Stimulated activated CD4-positive, alpha-beta T cell treated with anti-CD3 and anti-CD28 coated beads, Interleukin-1b, Interleukin-23, amount 100 ng/mL, for 24 hours (primary cell): Measurements from ENCODE around the gene CCDC50.

Source experiments
- DNase-seq, 4 experiments: peaks; one replicate each; pipeline ENCODE4 v3.0.0-alpha.2; 2020; ENCODE audit warnings: low read depth in 4 of 4, low spot score in 1 of 4

Gene CCDC50

DNA sequence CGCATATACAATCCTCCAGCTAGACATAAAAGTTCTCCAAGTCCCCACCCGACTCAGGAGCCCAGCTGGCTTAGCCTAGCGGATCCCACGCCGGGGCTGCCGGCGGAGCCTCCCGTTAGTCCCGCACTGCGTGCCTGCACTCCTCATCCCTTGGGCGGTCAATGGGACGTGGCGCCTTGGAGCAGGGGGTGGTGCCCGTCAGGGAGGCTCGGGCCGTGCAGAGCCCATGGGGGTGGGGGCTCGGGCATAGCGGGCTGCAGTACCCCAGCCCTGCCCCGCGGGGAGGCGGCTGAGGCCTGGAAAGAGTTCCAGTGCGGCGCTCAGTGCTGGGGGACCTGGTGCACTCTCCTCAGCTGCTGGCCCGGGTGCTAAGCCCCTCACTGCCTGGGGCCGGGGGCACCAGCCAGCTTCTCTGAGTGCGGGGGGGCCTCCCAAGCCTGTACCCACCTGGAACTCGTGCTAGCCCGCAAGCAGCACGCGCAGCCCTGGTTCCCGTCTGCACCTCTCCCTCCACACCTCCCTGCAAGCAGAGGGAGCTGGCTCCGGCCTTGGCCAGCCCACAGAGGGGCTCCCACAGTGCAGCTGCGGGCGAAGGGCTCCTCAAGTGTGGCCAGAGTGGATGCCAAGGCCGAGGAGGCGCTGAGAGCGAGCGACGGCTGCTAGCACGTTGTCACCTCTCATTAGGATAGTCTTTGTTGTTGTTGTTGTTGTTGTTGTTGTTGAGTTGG lies 12.2 kb upstream of the CCDC50 start:
- no peak for DNase-seq

DNA sequence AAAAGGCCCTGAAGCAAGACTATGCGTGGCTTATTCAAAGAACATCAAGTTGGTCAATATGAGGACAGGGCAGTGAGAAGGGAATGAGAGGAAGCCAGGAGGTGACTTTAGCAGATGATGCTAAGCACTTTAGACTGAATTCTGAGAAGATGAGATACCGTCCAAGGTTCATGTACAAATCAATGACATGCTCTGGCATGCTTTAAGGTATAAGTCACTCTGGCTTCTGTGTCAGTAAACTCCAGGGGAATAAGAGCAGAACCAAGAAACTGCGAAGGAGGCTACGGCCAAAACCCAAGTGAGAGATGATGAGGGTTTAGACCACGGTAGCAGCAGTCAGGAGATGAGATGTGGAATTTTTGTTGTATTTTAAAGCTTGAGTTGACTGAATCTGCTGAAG lies 8.9 kb upstream of the CCDC50 start:
- no peak for DNase-seq

- DNase-seq = no peak
These were observed 8.0 kb upstream of the CCDC50 start for GRCh38 chr3:191321019-191321767.

DNA sequence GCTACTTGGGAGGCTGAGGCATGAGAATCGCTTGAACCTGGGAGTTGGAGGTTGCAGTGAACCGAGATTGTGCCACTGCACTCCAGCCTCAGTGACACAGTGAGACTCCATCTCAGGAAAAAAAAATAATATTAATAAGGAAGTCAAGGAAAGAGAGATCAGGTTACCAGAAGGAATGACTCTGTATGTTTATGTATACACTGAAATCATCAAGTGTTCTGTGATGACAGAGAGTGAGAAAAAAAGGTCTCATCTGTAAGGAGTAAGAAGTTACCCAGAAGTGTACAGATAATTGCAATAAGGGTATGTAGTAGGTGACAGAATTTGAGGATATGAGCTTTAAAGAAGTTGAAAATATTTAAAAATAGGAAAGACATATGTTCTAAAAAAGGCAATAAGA lies 4.3 kb upstream of the CCDC50 start:
- DNase-seq = no peak

GRCh38 chr3:191327526-191327925 lies 1.7 kb upstream of the CCDC50 start:
- no peak for DNase-seq

DNA sequence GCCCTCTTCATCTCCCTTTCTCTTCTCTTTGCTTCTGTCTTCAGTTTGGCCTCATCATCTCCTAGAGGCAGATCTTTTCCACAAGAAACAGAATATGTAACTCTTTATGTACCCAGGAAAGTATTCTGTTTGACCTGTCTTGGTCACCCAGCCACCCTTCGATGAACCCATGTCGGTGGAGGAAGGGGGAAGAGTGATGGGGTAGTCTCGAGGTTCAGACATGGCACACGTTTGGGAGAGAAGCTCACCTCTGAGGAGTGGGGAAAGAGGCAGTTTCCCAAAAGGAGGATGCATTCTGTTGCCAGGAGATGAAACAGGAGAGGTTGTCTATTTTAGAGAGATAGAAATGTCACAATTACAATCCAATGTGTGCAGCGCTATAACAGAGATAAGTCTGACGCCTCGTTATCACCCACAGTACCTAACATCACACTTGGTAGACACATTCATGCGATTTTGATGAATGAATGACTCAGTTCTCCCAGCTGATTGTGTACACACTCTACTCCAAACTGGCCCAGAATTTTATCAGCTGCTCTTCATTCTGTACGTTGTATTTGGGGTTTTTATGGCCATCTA lies 722 bp upstream of the CCDC50 start:
- no peak for DNase-seq

- no peak for DNase-seq
These were observed 698 bp downstream of the CCDC50 start, which contains the start of gene UTS2B for GRCh38 chr3:191329654-191330529. Gene UTS2B (minus strand): TSS chr3:191330526. CDS start chr3:191282189, 48,337 bp downstream.

DNA sequence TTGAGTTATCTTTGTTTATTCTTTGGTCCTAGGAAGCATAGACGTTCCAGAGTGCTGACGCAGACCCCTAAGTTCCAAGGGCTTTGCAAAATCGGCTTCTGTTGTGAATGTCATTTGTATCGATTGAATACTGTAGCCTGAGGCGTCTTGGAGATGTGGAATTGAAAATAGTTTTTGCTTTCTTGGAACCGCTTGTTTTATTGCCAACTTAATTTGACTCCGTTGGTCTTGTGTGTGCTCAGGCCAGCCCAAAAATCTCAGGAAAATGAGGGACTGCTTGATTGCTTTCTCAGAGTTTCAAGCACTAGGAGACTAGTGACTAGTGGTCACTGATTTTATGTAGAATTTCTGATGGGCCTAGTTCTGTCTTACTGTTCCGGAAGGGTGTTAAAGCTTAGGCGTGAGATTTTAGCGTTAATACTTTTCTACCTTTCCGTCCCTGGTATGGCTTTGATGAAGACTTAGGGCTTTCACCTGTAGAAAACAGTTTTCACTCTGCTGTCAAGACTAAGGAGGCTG lies 1.4 kb downstream of the CCDC50 start:
- DNase-seq = no peak

DNA sequence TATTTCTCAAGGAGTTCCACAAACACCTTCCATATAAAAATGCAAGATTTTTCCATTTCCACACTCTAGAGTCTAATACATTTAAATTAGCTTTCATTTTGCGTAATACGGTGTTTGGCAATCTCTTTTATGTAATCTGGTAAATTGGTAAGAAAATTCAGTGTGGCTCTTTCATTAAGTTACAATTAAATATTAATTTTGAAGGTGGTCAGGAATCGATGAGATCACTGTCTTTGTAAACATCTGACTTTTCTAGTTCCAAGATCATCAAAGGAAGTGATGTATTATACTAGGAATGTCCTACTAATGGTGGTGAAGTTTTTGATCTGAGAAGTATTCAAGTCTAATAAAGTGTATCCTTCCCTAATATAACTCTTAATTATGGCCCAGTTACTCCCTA lies 2.2 kb downstream of the CCDC50 start:
- no peak for DNase-seq

- DNase-seq = no peak
These were observed 4.2 kb downstream of the CCDC50 start for GRCh38 chr3:191333298-191333880.

DNA sequence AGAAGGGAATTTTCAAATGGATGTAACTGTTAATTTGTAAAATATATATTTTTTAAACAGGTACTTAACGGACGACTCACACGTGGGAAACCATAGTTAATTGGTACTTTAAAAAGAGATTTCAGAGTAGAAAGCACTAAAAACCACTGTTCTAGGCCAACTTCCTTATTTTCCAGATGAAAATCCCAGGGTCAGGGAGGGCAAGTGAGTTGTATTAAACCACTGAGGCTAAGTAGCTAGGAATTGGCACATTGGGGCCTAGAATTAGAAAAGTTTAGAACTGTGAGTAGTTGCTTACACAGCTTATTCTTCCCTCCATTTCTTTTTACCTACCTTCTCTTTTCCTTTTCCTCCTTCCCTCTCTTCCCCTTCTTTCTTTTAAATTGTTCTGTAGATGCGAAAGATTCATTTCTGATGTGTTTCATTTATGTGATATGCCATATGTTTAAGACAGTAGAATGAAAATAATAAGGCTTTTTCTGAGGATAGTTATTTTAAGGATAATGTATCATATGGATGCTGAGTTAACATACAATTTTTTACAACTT lies 5.2 kb downstream of the CCDC50 start:
- no peak for DNase-seq

DNA sequence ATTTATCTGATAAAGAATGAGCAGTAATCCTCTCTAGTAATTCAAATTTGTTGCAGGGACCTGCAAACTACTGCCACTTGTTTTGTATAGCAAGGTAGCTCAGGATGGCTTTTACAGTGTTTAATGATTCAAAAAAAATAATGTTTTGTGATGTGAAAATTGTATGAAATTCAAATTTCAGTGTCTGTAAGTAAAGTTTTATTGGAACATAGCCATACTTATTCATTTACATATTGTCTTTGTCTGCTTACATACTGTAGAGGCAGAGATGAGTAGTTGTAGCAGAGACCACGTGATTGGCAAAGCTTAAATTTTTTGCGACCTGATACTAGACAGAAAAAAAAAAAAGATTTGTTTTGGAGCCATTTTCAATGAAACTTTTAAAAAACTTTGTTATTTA lies 7.6 kb downstream of the CCDC50 start:
- DNase-seq = no peak

DNA sequence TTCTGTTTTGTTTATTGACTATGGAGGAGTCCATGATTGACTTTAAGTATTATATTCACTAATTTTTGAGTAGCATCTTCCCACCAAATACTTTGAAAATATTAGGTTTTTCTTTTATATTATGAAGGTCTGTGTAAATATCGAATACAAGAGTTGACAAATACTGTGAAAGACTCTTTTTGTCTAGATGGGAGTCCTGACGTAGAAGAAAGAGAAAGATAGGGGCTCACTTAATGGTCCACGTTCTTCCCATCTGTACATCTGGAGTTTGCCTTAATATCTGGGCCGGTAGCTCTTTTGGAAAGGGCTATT lies 8.9 kb downstream of the CCDC50 start:
- DNase-seq = no peak

DNA sequence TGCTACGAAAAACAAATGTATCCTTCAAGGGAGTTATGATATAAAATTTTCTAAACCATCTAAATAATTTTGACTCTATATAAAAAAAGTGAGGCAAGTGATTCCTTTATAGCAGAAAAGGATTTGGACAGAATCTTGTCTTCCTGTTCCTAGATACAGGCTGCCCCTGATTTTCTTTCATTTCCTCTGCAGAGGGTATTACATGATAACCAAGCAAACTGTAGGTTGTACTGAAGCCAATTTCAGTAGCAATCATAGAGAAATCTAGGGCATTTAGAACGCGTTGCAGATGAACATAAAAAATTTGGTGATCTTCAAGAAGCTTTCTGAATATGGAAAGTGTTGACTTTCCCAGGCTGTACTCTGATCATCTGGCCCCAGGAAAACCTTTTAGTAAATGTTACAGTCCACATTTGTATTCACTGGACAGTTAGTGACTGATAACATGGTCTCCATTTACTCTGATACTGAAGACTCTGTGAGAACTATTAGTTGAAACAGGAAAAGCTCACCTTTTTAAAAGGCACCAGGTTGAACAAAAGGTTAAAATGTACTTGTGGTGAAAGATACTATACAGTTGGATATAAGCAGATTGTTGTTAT lies 10.2 kb downstream of the CCDC50 start:
- no peak for DNase-seq

DNA sequence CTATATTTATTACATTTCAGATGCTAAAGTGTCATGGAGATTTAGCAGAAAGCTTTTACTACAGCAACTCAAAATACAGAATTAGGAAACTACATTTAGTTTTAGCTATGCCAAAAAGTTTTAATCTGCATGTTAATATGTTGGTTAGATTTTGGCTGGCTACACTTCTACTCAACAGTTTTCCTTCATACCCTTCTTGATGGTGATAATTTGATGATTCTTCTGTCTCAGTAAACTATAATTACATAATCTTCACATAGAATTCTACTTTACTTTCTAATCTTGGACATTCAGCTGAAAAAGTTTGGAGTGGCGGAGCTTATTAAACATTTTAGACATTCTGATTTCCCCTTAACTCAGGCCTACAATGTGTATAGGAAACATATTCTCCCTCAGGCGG lies 11.2 kb downstream of the CCDC50 start:
- no peak for DNase-seq

GRCh38 chr3:191340966-191341365 lies 11.8 kb downstream of the CCDC50 start:
- DNase-seq = no peak

DNA sequence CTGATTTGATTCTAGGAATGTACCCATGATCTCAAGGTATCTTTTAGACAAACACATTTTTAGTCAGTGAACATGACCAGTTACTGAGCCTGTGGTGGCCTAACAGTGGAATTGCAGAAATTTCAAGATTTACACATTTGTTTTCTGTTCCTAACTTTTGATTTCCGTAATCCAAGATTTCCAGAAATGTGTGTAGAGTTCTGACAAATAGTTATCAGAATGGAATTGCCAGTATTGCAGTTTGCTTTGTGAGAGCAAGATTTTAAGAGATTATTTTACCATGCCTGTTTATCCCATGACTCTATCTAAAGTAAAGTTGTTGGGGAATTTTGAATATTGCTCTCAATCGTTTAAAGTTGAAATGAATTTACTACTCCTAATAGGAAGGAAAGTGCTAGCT lies 12.8 kb downstream of the CCDC50 start:
- DNase-seq = no peak

DNA sequence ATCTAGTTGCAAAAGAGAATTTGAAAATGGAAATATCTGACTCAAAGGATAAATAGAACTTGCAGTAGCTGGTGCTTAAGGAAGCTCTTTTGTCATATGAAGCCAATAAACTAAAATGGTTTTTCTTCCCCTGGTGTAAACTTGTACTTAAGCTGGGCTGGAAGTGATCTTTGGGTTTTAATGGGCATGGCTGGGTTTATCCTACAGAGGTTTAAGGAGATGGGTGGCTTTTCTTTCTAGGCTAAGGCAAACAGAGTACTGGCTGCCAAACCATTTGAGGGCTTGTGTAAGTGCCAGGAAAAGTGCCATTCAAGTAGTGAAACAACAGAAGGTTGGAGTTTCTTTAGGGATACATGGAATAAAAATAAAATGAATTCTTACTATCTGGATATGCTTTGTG lies 13.2 kb downstream of the CCDC50 start:
- DNase-seq = no peak

- DNase-seq = no peak
These were observed 13.9 kb downstream of the CCDC50 start for GRCh38 chr3:191343115-191343514.

DNA sequence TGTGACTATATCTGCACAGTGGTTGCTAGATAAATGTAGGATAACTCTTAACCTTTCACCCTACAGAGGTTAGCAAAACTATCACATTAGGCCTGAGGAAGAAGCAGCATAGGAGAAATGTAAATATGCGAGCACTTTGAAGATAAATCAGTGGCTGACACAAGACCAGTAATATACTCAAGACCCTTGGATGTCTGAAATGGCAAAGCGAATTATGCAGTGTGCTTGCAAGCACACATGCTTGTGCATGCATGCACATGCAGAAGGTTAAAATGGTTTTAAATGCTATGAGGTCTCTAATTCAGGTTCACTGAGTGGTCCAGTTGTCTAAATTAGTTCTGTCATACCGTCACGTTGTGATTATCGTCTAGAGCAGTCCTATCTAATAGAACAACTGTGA lies 14.7 kb downstream of the CCDC50 start:
- DNase-seq = no peak
